HG03196 (cell line): Measurements from ENCODE around the gene STMP1.

Source experiments
- ATAC-seq: cut with Tn5 transposase; IDR thresholded peaks from one replicate; pipeline ENCODE4 v1.9.1; 2021; ENCODE audit not compliant: unreplicated experiment

Gene STMP1

DNA sequence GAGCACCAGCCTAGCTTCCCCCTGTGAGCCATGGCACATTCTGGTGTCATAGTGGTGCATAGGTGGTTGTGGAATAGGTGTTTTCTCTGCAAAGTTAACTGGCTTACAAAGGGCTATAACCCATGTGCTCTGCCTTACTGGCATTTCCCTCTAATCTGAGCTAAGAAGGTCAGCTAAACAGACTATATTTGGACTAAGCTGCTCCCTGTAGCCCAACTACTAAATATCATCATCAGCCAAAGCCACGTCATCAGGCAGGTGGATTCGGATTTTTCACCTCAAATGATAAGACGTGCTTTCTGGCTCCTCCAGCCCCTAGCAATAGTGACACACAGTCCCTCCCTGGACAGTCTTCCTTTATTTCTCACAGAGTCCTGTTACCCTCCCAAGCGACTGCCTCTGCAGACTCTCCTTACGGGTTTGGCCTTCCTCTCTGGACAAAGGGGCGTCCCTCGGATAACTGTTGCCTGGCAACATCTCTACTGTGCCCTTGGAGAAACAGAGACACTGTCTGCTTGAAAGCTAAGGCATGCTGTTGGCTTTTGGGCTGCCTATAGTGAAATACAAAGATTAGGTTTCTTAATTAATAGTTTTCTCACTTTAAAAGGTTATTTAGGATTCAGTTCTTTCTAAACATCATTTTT lies 56.6 kb downstream of the STMP1 start:
- ATAC-seq = no peak

DNA sequence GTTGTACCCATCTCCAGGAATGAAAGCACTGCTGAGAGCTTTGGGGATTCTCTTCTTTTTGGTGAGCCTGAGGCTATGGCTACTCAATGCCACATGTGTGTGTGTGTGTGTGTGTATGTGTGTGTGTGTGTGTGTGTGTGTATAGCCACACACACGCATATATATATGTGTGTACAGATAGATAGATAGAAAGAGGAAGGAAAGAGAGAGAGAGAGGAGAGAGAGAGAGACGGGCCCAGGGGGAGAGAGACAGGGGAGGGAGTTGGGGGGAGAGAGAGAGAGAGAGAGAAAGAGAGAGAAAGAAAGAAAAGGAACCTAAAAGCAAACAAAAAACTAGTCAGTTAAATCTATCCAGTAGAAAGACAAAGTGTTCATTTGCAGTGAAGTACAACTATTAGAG lies 57.4 kb downstream of the STMP1 start:
- ATAC-seq = no peak

DNA sequence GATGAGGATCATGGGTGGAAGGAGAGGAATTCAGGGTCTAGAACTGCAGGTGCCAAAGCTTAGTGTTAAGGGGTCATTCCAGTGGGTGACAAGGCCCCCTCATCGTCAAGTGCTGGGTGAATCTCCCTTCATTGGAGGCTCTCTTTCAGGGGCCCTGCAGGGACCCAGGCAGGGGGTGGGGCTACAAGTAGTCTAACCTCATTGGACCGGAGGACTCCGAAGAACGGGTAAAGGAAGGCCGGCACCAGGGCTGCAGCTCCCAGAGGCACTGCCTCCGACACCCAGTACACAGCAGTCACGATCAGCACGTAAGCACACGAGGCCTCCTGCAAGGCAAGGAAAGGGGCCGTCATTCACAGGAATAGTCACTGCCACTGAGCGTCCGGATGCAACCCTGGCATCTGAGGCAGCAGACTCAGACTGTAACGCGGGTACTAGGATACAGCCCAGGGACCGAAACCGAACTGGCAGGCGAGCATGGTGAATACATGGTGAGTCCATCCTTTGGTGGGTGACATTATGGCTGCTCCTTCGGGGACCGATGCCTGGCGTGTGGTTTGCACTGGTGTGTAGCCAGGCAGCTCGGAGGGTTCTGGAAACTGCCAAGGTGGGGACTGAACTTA lies 59.0 kb downstream of the STMP1 start:
- ATAC-seq = no peak

DNA sequence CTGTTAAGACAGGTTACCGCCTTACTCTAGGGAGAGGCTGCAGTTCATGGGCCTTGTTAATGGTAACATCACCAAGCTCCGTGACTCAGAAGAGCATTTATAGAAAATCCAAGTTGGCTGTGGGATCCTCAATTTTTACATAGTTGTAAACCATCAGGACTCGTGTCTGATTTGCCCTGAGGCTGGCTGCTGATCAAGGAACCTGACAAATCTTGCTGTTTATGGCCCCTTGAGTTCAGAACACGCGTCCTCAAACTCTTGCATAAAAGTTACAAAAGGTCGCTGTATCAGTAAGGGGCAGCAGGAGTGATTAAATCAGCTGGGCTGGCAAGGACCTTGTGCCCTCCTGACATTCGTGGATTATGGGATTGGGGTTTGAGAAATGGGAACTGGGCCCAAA lies 61.1 kb downstream of the STMP1 start:
- no peak for ATAC-seq
